Esophagus muscularis mucosa (tissue), 3 donors: ENCODE measurements around the gene SCP2.

ENCODE experiments used
- EP300 ChIP-seq: sonication (generic); formaldehyde crosslinking; IDR thresholded peaks from one replicate; pipeline ENCODE4 v1.6.1; 2017; ENCODE audit warnings: antibody characterized with exemption
- TF ChIP-seq, protein P1 (sequence below), 3 experiments: fragments of 200-600 bp in 2 of 3; fragments of 450-650 bp in 1 of 3; sonication (generic) in 2 of 3; IDR thresholded peaks; one replicate each; pipeline ENCODE4 v1.5.1; 2017 to 2019; ENCODE audit warnings: antibody characterized with exemption in 3 of 3, mild to moderate bottlenecking in 2 of 3, moderate library complexity in 1 of 3

DNA sequence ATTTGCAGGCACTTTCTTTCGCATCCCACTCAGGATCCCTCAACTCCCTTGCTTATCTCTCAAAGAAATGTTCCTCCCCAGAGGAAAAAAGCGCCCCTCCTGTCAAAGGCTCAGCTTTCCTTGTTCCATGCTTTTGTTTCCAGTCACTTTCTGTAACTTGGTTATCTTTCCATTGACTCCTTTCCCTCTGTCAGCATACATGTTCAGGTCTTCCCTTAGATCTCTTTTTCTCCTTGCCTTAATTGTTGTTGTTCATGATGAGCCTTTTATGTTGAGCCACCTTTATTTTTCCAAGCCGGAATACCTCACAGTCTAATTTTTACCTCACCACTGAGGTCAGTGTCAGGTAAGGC lies 88.4 kb downstream of the SCP2 start:
- TF ChIP-seq, protein P1, sequence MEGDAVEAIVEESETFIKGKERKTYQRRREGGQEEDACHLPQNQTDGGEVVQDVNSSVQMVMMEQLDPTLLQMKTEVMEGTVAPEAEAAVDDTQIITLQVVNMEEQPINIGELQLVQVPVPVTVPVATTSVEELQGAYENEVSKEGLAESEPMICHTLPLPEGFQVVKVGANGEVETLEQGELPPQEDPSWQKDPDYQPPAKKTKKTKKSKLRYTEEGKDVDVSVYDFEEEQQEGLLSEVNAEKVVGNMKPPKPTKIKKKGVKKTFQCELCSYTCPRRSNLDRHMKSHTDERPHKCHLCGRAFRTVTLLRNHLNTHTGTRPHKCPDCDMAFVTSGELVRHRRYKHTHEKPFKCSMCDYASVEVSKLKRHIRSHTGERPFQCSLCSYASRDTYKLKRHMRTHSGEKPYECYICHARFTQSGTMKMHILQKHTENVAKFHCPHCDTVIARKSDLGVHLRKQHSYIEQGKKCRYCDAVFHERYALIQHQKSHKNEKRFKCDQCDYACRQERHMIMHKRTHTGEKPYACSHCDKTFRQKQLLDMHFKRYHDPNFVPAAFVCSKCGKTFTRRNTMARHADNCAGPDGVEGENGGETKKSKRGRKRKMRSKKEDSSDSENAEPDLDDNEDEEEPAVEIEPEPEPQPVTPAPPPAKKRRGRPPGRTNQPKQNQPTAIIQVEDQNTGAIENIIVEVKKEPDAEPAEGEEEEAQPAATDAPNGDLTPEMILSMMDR (IDR thresholded peaks at IDR 0.05) = no peak
- no peak for TF ChIP-seq EP300
